Retinal pigment epithelial cell (primary cell): Measurements from ENCODE around the gene PPP1R2C.

Experiments used
- DNase-seq: peaks from one replicate; pipeline ENCODE4 v3.0.0-alpha.2; 2010; ENCODE audit warnings: low read depth
- H3K4me3 ChIP-seq: 2 replicates; pipeline ENCODE4 v1.5.1; 2011; ENCODE audit warnings: mild to moderate bottlenecking, low read length, control low read depth, moderate library complexity
- TF ChIP-seq, protein P1 (sequence below): conservative IDR thresholded peaks from 2 replicates; pipeline ENCODE4 v1.5.1; 2011; ENCODE audit warnings: low read depth, low read length, control low read depth, inconsistent platforms

Gene PPP1R2C

DNA sequence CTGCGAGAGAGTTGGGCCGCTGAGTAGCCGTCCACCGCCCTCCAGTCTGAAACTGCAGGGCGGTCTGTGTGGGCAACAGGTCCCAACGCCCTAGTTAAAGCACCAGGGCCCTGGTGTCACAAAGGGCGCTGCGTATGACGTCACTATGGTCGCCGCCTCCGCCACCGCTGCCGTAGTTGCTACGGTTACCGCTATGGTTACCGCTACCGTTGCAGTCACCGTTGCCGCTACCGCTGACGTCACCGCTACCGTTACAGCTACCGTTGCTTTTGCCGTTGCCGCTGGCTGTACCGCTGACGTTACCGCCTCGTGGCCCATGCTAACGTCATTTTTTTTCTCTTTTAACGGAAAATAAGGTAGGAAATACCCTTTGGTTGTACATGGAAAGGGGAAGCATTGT is at the start of gene PPP1R2C:
Gene PPP1R2C (minus strand): TSS at position 68 of the 400 bp plus-strand sequence. CDS start 84 bp downstream, outside the sequence.
- no peak for DNase-seq
- no peak within 1 kb of the TSS for H3K4me3 ChIP-seq
- TF ChIP-seq, protein P1, sequence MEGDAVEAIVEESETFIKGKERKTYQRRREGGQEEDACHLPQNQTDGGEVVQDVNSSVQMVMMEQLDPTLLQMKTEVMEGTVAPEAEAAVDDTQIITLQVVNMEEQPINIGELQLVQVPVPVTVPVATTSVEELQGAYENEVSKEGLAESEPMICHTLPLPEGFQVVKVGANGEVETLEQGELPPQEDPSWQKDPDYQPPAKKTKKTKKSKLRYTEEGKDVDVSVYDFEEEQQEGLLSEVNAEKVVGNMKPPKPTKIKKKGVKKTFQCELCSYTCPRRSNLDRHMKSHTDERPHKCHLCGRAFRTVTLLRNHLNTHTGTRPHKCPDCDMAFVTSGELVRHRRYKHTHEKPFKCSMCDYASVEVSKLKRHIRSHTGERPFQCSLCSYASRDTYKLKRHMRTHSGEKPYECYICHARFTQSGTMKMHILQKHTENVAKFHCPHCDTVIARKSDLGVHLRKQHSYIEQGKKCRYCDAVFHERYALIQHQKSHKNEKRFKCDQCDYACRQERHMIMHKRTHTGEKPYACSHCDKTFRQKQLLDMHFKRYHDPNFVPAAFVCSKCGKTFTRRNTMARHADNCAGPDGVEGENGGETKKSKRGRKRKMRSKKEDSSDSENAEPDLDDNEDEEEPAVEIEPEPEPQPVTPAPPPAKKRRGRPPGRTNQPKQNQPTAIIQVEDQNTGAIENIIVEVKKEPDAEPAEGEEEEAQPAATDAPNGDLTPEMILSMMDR, result no peak

DNA sequence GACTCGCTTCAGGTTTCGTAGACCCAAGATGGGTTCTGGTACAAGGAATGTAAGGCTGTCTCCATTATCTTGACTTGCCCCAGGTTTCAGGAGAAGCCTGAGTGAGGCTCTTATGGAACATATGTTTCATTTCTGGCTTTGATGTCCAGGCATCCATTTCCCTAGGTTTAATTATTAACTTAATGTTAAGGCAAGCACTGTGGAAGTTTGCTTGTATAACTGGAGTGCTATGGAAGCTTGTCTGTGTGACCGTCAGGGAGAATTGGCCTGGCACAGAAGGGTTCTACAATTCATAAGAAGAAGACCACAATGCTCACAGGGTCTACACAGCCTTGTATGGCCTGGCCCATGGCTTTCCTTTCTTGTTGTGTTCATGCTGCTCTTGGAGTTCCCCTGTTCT is 47.2 kb upstream of the PPP1R2C start:
- no peak for DNase-seq
- TF ChIP-seq, protein P1, result no peak
- no peak overlapping the region for H3K4me3 ChIP-seq

DNA sequence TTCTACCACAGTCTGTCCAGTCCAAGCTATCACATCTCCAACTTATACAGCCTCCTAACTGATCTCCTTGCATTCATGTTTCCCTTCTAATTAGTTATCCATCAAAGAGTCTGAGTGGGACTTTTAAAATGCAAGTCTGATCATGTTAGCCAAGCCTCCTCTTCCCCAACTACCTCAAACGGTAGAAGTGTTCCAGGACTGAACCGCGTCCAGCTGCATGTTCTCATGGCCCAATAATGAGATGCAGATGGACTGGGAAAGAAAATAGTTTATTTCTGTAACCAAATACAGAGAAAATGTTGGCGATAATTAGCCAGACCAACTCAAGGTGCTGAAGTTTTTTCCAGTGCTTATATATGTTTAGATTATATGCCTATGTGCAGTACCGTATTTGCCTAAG is 46.6 kb upstream of the PPP1R2C start:
- DNase-seq, result no peak
- TF ChIP-seq, protein P1, result no peak
- no peak overlapping the region for H3K4me3 ChIP-seq

DNA sequence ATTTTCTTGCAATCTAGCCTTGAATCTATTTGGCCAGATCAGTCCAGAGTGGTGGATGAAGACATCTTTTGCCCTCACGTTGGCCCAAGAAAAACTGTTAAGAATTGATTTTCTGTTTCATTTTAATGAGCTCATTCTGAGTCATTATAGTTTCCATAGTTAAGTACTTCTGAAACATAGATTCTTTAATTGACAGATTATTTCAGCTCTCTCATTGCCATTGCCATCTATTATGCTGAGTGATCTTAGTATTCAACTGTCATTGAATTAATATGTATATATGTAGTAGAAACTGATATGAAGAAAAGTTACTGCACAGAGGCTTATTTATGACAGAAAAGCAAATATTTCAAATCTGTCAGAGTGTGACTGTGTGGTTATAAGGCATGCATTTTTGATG is 45.5 kb upstream of the PPP1R2C start:
- TF ChIP-seq, protein P1, result no peak
- no peak for DNase-seq
- H3K4me3 ChIP-seq, result no peak overlapping the region

DNA sequence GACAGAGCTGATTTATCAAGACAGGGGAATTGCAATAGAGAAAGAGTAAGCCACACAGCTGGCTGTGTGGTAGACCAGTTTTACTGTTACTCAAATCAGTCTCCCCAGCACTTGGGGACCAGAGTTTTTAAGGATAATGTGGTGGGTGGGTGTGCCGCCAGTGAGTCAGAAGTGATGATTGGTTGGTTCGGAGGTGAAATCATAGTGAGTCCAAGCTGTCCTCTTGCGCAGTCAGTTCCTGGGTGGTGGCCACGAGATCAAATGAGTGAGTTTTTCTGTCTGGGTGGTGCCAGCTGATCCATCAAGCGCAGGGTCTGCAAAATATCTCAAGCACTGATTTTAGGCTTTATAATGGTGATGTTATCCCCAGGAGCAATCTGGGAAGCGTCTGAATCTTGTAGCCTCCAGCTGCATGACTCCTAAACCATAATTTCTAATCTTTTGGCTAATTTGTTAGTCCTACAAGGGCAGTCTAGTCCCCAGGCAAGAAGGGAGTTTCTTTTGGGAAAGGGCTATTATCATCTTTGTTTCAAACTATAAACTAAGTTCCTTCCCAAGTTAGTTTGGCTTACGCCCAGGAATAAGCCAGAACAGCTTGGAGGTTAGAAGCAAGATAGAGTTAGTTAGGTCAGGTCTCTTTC is 44.0 kb upstream of the PPP1R2C start:
- no peak for DNase-seq
- TF ChIP-seq, protein P1, result no peak
- no peak overlapping the region for H3K4me3 ChIP-seq

DNA sequence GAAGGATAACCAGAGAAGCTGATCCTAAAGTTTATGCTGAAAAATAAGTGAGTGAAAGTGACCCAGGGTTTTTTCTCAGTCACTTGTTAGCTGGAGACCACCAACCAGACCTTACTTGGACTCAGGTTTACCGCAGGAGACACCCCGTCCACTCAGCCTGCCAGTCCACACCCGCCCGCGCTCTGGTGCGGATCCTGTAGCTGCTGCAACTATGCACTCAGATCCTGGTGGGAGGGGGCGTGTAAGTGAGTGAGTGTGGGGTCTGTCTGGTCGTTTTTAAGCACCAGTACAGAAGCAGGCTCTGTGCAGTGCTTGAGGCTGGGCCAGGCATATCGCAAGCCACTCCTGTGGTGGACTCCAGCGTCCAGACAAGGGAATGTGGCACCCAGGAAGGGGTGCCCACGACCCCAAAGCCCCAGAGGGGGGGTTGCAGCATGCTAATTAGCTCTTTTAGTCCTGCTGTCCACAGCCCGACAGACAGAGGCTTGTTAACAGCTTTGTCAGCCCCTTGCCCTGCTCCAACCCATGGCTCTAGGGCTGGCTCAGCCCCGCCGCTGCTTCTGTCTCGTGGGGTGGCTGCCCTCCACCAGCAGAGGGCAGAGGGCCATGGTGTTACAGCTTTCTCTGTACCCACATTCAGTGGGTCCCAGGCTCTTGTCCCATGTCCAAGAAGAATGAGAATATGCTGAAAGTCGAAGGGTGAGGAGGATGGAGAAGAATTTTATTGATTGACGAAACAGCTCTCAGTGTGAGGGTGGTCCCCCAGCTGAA is 40.4 kb upstream of the PPP1R2C start:
- no peak overlapping the region for H3K4me3 ChIP-seq
- no peak for DNase-seq
- TF ChIP-seq, protein P1, result no peak

DNA sequence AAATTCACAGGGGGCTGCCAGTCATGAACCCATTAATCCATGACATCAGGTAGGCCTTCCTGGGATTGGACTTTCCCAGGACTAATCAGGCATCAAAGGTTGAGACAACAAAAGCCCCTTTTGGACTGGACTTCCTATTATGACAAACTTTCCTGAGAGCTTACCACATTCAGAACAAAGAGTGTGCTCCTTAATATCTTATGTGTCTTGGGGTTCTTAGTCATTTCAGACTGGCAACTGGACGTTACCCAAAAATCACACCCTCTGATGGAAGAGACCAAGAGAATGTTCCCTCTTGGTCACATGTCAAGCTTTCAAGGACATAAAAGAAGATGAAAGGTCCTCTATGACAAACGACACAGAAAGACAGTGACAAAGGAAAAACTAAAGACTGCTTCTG is 31.6 kb upstream of the PPP1R2C start:
- H3K4me3 ChIP-seq, result no peak overlapping the region
- no peak for DNase-seq
- TF ChIP-seq, protein P1, result no peak
